Astrocyte (in vitro differentiated cells and primary cell): ENCODE results near the gene IFT172.

Experiments
- EZH2 ChIP-seq: IDR thresholded peaks from 2 replicates; pipeline ENCODE4 v1.6.1; 2012; ENCODE audit warnings: mild to moderate bottlenecking, low read length, inconsistent platforms; ENCODE audit not compliant: insufficient read depth
- TF ChIP-seq, protein P1 (sequence below): IDR thresholded peaks from 2 replicates; pipeline ENCODE4 v1.5.1; 2011; ENCODE audit warnings: low read depth, mild to moderate bottlenecking, inconsistent platforms, low read length, moderate library complexity; ENCODE audit not compliant: insufficient read depth

DNA sequence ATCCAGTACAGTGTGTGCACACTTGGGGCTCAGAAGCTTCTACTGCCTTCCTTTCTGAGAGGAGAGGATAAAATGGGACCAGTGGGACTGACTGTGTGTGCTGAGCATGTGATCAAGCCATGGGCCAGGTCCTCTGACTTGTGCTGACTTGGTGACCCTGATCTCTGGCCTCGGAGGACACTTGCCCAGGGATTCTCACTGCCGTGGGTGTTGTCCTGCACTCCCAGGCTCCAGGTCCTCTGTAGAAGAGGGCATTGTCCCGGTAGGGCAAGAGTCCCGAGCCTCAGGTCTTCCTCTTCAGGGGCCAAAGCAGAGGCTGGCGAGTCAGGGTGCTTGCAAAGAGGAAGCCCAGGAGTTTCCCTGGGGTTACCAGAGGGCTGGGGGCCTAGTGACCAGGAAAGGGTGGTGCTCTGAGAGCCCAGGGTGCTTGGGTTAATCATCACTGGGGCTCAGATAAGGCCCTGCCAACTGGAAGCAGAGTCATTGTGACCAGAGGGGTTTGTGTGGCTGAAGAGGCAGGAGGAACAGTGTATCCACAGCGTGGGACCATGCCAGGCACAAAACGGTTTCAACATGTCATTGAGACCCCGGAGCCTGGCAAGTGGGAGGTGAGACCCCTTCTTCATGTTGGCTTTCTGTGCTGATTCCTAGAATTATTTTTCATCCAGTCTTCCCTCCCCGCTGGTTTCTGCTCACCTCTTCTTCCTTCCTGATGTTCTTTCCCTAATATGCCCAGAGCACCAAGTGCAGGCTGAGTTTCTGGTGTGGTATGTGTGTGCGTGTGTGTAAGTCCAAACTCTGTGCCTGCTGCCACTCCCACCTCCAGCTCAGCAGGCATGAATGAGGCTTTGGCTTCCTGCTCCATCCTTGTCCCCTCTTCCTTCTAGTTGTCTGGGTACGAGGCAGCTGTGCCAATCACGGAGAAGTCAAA is 7.1 kb upstream of the IFT172 start, which contains the start of gene GCKR:
- TF ChIP-seq, protein P1, sequence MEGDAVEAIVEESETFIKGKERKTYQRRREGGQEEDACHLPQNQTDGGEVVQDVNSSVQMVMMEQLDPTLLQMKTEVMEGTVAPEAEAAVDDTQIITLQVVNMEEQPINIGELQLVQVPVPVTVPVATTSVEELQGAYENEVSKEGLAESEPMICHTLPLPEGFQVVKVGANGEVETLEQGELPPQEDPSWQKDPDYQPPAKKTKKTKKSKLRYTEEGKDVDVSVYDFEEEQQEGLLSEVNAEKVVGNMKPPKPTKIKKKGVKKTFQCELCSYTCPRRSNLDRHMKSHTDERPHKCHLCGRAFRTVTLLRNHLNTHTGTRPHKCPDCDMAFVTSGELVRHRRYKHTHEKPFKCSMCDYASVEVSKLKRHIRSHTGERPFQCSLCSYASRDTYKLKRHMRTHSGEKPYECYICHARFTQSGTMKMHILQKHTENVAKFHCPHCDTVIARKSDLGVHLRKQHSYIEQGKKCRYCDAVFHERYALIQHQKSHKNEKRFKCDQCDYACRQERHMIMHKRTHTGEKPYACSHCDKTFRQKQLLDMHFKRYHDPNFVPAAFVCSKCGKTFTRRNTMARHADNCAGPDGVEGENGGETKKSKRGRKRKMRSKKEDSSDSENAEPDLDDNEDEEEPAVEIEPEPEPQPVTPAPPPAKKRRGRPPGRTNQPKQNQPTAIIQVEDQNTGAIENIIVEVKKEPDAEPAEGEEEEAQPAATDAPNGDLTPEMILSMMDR = no peak
- no peak for TF ChIP-seq EZH2
